Spleen (tissue), 11 donors: ENCODE measurements around the gene GNG13. TPM values are rescaled to one million over a fixed set of nuclear protein-coding genes. Genes with fewer than 3 reads are reported as not detected.

ENCODE experiments used
- DNase-seq: peaks from one replicate; pipeline ENCODE4 v3.0.0-alpha.2; 2020
- H3K27ac ChIP-seq, 8 donors: fragments of 200-600 bp; sonication (generic) in 7 of 8; 1 replicate in 4 of 8; 2 replicates in 4 of 8; pipeline versions ENCODE4 v1.5.0 to v1.8.0; 2016 to 2021; ENCODE audit warnings: inconsistent platforms in 4 of 8, mild to moderate bottlenecking in 4 of 8, moderate library complexity in 1 of 8
- H3K27me3 ChIP-seq, 7 donors: fragments of 200-600 bp; sonication (generic) in 6 of 7; replicated peaks in 1 of 7; 1 replicate in 4 of 7; 2 replicates in 3 of 7; pipeline versions ENCODE4 v1.5.0 to v1.8.0; 2016 to 2021; ENCODE audit warnings: inconsistent platforms in 3 of 7, mild to moderate bottlenecking in 1 of 7
- H3K36me3 ChIP-seq, 6 donors: fragments of 200-600 bp; sonication (generic) in 5 of 6; 1 replicate in 4 of 6; 2 replicates in 2 of 6; pipeline versions ENCODE4 v1.5.0 to v1.8.0; 2016 to 2021; ENCODE audit warnings: inconsistent platforms in 2 of 6
- H3K4me1 ChIP-seq, 6 donors: fragments of 200-600 bp; sonication (generic) in 5 of 6; 1 replicate in 3 of 6; 2 replicates in 3 of 6; pipeline versions ENCODE4 v1.5.0 to v1.8.0; 2016 to 2021; ENCODE audit warnings: inconsistent platforms in 3 of 6
- H3K4me3 ChIP-seq, 8 donors: fragments of 200-600 bp; sonication (generic) in 7 of 8; 1 replicate in 4 of 8; 2 replicates in 4 of 8; pipeline versions ENCODE4 v1.5.0 to v1.8.0; 2016 to 2021; ENCODE audit warnings: inconsistent platforms in 4 of 8, mild to moderate bottlenecking in 4 of 8, moderate library complexity in 2 of 8
- H3K9me3 ChIP-seq, 8 donors: fragments of 200-600 bp; sonication (generic) in 7 of 8; 1 replicate in 4 of 8; 2 replicates in 4 of 8; pipeline versions ENCODE4 v1.5.0 to v1.8.0; 2016 to 2021; ENCODE audit warnings: inconsistent platforms in 4 of 8
- CTCF ChIP-seq, 11 experiments: fragments of 200-600 bp in 7 of 11; fragments of 450-650 bp in 4 of 11; sonication (generic) in 4 of 11; IDR thresholded peaks in 8 of 11; conservative IDR thresholded peaks in 3 of 11; 1 replicate in 7 of 11; 2 replicates in 4 of 11; pipeline versions ENCODE4 v1.4.0 to v1.8.0; 2016 to 2021; ENCODE audit warnings: antibody characterized with exemption in 11 of 11, inconsistent platforms in 4 of 11, mild to moderate bottlenecking in 1 of 11
- POLR2A ChIP-seq, 3 donors: fragments of 450-650 bp; IDR thresholded peaks; one replicate each; pipeline ENCODE4 v1.5.1; 2017; ENCODE audit warnings: antibody characterized with exemption in 3 of 3, mild to moderate bottlenecking in 1 of 3
- POLR2AphosphoS5 ChIP-seq, 3 donors: sonication (generic); formaldehyde crosslinking; IDR thresholded peaks; one replicate each; pipeline ENCODE4 v1.5.1; 2017; ENCODE audit warnings: antibody characterized with exemption in 3 of 3
- WGBS, 5 donors: extraction: QIAGEN DNeasy Blood & Tissue Kit in 3 of 5; methylation state at CpG; one replicate each; pipeline versions ENCODE4 v1.1.5 to v1.1.7; 2013 to 2018; 5-methylcytosine and 5-hydroxymethylcytosine counted together
- intact Hi-C: fragments of 100-400 bp; cut with DNase I; formaldehyde crosslinking; loops from one replicate; pipeline ENCODE4 v1.15.0; 2023; ENCODE audit warnings: low total_unique reads
- polyA plus RNA-seq, 3 donors: library from polyadenylated mRNA; stranded (reverse); fragments of 200-250 nt; gene quantifications; one replicate each; pipeline ENCODE4 v1.2.1, GENCODE V29; 2013
- total RNA-seq, 7 donors: library from RNA; depleted of rRNA in 3 of 7; stranded (reverse); fragments of >200 nt in 3 of 7; fragmentation: NEBNext Ultra II Directional in 4 of 7; extraction: Animal tissue kit (Norgen Biotek cat#: 25700) in 4 of 7; gene quantifications; one replicate each; pipeline versions ENCODE4 v1.1.0 to v1.2.1, GENCODE V29; 2016 to 2021
- donor health status: healthy with polysubstance abuse.
- donor health status: DM: no; HTN: no; CAD: no; lungs with moderate emphysema.
- donor health status: DM: no; HTN: no; CAD: no.
- donor health status: Bipolar disorder and iron deficiency.
- donor health status: healthy.
- donor health status: DM: no; HTN: no; CAD: no.
- donor health status: DM: yes; HTN: yes; CAD: no.

Gene GNG13
- total and polyA plus RNA-seq, 10 donors, result not detected

DNA sequence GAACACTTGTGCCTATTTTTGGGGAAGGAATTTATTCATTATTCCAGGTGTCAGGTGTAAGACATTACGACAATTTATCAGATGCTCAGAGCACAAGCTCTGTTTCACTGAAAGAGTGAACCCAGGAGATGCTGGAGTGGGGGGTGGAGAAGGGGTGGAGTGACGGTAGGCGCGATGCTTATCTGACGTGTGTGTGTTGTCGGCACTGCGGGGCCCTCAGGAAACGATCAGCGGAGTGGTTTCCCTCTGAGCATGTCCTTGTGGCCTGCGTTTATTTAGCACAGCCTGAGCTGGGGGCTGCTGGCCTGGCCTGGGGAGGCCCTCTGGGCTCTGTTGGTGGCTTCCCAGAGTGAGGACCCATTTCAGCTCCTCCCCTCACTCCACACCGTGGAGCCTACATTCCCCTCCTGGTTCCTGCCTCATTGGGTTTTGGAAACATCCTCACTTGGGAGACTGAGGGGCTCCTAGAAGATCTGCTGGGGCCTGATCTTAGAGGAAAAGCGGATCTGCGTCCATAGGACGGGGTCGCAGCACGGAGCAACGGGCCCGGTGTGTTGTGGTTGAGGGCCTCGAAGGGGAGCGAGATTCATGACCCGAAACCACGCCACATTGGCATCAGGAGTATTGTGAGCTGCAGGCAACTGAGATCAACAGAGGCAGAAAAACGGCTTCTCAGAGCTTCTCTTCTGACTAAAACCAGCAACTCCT, 19.0 kb upstream of the GNG13 start:
- H3K9me3 ChIP-seq, result no peaks in the 10 kb centered on the region
- DNase-seq, result no peak
- H3K36me3 ChIP-seq, result no peaks in the 10 kb centered on the region
- no peak overlapping the region for H3K27ac ChIP-seq
- 13 to 47% (median 23%) methylated on average over 22 to 23 of the region's 23 CpGs for WGBS, 5 donors
- peaks cover 0 to 100% (median 43%) of the 10 kb centered on the region in 7 donors for H3K27me3 ChIP-seq
- no peak overlapping the region for H3K4me3 ChIP-seq
- intact Hi-C loops, result loop anchor here (10.0 kb wide), 1 partner anchor 155 kb away; the partner anchor contains the start of gene LMF1
- peaks cover 0 to 7% (median 0%) of the 10 kb centered on the region in 6 donors for H3K4me1 ChIP-seq
- no peak for TF ChIP-seq CTCF (IDR thresholded peaks at IDR 0.05 in 8 of 11, conservative IDR thresholded peaks at IDR 0.05 in 3 of 11)
- TF ChIP-seq POLR2AphosphoS5 (IDR thresholded peaks at IDR 0.05), result no peak
- no peak for TF ChIP-seq POLR2A (IDR thresholded peaks at IDR 0.05)

- peaks cover 3 to 12% (median 4%) of the 10 kb centered on the region in 6 donors for H3K4me1 ChIP-seq
- H3K36me3 ChIP-seq, result no peaks in the 10 kb centered on the region
- DNase-seq, result no peak
- TF ChIP-seq CTCF (IDR thresholded peaks at IDR 0.05 in 8 of 11, conservative IDR thresholded peaks at IDR 0.05 in 3 of 11) (no peak), POLR2AphosphoS5 (IDR thresholded peaks at IDR 0.05) (no peak), POLR2A (IDR thresholded peaks at IDR 0.05) (no peak)
- intact Hi-C loops, result loop anchor here (10.0 kb wide), 1 partner anchor 156 kb away; the partner anchor contains the start of gene LMF1
- H3K9me3 ChIP-seq, result no peaks in the 10 kb centered on the region
- no peak overlapping the region for H3K4me3 ChIP-seq
- H3K27me3 ChIP-seq, result peaks cover 0 to 100% (median 50%) of the 10 kb centered on the region in 7 donors
- 68 to 83% (median 73%) methylated on average over 2 of the region's 2 CpGs for WGBS, 5 donors
- no peak overlapping the region for H3K27ac ChIP-seq
Measured at GRCh38 chr16:818592-818991, 18.1 kb upstream of the GNG13 start.

- DNase-seq, result no peak
- Histone ChIP-seq H3K4me1 (peaks cover 3 to 16% (median 9%) of the 10 kb centered on the region in 6 donors), H3K4me3 (no peak overlapping the region), H3K9me3 (no peaks in the 10 kb centered on the region), H3K27me3 (peaks cover 0 to 100% (median 54%) of the 10 kb centered on the region in 7 donors), H3K27ac (no peak overlapping the region), H3K36me3 (no peaks in the 10 kb centered on the region)
- no peak for TF ChIP-seq POLR2A (IDR thresholded peaks at IDR 0.05)
- no peak for TF ChIP-seq POLR2AphosphoS5 (IDR thresholded peaks at IDR 0.05)
- TF ChIP-seq CTCF (IDR thresholded peaks at IDR 0.05 in 8 of 11, conservative IDR thresholded peaks at IDR 0.05 in 3 of 11), result no peak
- WGBS, 5 donors, result 73 to 85% (median 81%) methylated on average over 8 of the region's 8 CpGs
- intact Hi-C loops, result loop anchor here (10.0 kb wide), 1 partner anchor 157 kb away; the partner anchor contains the start of gene LMF1
Measured at GRCh38 chr16:818132-818531, 17.6 kb upstream of the GNG13 start.
